ENCODE measurements around the gene HDDC3. TPM values are rescaled to one million over a fixed set of nuclear protein-coding genes. Genes with fewer than 3 reads are reported as not detected.

HDDC3 gene
- total RNA-seq, 1 donor from 2014 or later, result 29.4 TPM

GRCh38 chr15:90893175-90894090 lies 38.9 kb downstream of the HDDC3 start:
- peaks cover 61 to 70% of the 10 kb centered on the region in 2 donors for H3K36me3 ChIP-seq
- TF ChIP-seq CTCF (IDR thresholded peaks at IDR 0.05), result no peak
- no peak overlapping the region for H3K27ac ChIP-seq
- intact Hi-C loops (cut with DNase I), result no loop called here
- no peak overlapping the region for H3K4me3 ChIP-seq
- H3K4me1 ChIP-seq, result no peaks in the 10 kb centered on the region
- no peak for DNase-seq (ENCODE audit: low spot score in 2 of 2)
- H3K27me3 ChIP-seq, result no peaks in the 10 kb centered on the region
- no peaks in the 10 kb centered on the region for H3K9me3 ChIP-seq

DNA sequence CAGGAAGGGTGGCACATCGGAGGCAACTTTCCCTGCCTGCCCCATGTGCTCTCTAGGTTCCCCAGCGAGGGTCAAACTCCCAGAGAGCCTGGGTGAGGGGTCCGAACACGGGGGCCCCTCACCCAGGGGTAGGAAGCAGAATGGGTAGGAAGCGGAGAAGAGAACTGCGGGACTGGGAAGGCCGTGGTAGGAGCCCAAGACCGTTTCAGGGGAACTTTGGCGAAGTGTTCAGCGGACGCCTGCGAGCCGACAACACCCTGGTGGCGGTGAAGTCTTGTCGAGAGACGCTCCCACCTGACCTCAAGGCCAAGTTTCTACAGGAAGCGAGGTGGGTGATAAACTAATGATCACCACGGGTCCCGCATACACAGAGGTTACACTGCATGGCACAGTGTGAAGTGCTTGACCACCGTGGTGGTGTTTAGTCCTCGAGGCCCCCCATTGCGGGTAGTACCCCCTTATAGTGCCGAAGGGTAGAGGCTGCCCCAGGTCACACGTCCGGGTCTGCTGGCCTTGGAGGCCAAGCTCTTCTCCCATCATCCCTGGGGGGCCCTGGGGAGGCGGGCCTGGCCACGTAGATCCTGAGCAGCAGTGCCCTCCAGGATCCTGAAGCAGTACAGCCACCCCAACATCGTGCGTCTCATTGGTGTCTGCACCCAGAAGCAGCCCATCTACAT lies 39.7 kb downstream of the HDDC3 start:
- TF ChIP-seq CTCF (IDR thresholded peaks at IDR 0.05), result no peak
- Histone ChIP-seq H3K36me3 (peaks cover 61 to 70% of the 10 kb centered on the region in 2 donors), H3K27ac (no peak overlapping the region), H3K4me1 (no peaks in the 10 kb centered on the region), H3K9me3 (no peaks in the 10 kb centered on the region), H3K4me3 (no peak overlapping the region), H3K27me3 (no peaks in the 10 kb centered on the region)
- intact Hi-C loops (cut with DNase I), result no loop called here
- no peak for DNase-seq (ENCODE audit: low spot score in 2 of 2)

GRCh38 chr15:90892023-90892422 lies 40.3 kb downstream of the HDDC3 start:
- no peak for DNase-seq (ENCODE audit: low spot score in 2 of 2)
- intact Hi-C loops (cut with DNase I), result no loop called here
- no peak overlapping the region for H3K4me3 ChIP-seq
- no peaks in the 10 kb centered on the region for H3K27me3 ChIP-seq
- no peaks in the 10 kb centered on the region for H3K9me3 ChIP-seq
- no peak for TF ChIP-seq CTCF (IDR thresholded peaks at IDR 0.05)
- H3K27ac ChIP-seq, result no peak overlapping the region
- H3K4me1 ChIP-seq, result no peaks in the 10 kb centered on the region
- peaks cover 61 to 70% of the 10 kb centered on the region in 2 donors for H3K36me3 ChIP-seq

GRCh38 chr15:90891346-90891949 lies 40.9 kb downstream of the HDDC3 start:
- Histone ChIP-seq H3K4me3 (no peak overlapping the region), H3K9me3 (no peaks in the 10 kb centered on the region), H3K36me3 (peaks cover 61 to 70% of the 10 kb centered on the region in 2 donors), H3K27ac (no peak overlapping the region), H3K4me1 (peaks cover 0 to 3% of the 10 kb centered on the region in 2 donors), H3K27me3 (no peaks in the 10 kb centered on the region)
- no peak for TF ChIP-seq CTCF (IDR thresholded peaks at IDR 0.05)
- intact Hi-C loops (cut with DNase I), result no loop called here
- DNase-seq (ENCODE audit: low spot score in 2 of 2), result no peak

DNA sequence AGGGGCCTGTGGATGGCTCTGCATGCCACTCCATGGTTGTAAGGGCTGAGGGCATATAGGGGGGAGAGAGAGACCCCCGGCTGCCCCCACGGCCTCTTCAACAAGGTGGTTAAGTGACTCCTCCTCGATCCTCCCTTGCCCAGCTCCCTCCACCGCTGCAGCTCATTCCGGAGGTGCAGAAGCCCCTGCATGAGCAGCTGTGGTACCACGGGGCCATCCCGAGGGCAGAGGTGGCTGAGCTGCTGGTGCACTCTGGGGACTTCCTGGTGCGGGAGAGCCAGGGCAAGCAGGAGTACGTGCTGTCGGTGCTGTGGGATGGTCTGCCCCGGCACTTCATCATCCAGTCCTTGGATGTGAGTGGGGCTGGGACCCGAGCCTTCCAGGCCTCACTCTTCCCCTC lies 41.5 kb downstream of the HDDC3 start:
- Histone ChIP-seq H3K36me3 (peaks cover 61 to 65% of the 10 kb centered on the region in 2 donors), H3K27me3 (no peaks in the 10 kb centered on the region), H3K4me3 (no peak overlapping the region), H3K4me1 (peaks cover 0 to 7% of the 10 kb centered on the region in 2 donors), H3K27ac (no peak overlapping the region), H3K9me3 (no peaks in the 10 kb centered on the region)
- no peak for DNase-seq (ENCODE audit: low spot score in 2 of 2)
- TF ChIP-seq CTCF (IDR thresholded peaks at IDR 0.05), result no peak
- intact Hi-C loops (cut with DNase I), result no loop called here

Measured in ascending aorta (tissue), 2 donors.